HCT116 (cell line): ENCODE data around the gene TEKT3.

Experiments
- CBX3 ChIP-seq: IDR thresholded peaks from 2 replicates; pipeline ENCODE4 v1.6.1; 2012; ENCODE audit warnings: low read depth
- CEBPB ChIP-seq: IDR thresholded peaks from 2 replicates; pipeline ENCODE4 v1.6.1; 2012; ENCODE audit warnings: low read depth
- CTCF ChIP-seq, 3 experiments: fragments of 200-600 bp in 1 of 3; sonication (generic) in 1 of 3; IDR thresholded peaks in 2 of 3; conservative IDR thresholded peaks in 1 of 3; 2 replicates each; pipeline ENCODE4 v1.5.1; 2012 to 2017; ENCODE audit warnings: low read depth in 2 of 3, low read length in 2 of 3, antibody characterized with exemption in 1 of 3, borderline replicate concordance in 1 of 3, control low read depth in 1 of 3, mild to moderate bottlenecking in 1 of 3, mixed read lengths in 1 of 3, mixed run types in 1 of 3, moderate library complexity in 1 of 3; ENCODE audit not compliant: insufficient read depth in 1 of 3
- EGR1 ChIP-seq: IDR thresholded peaks from 2 replicates; pipeline ENCODE4 v1.6.1; 2012; ENCODE audit warnings: low read depth
- ELF1 ChIP-seq: IDR thresholded peaks from 2 replicates; pipeline ENCODE4 v1.6.1; 2012; ENCODE audit warnings: low read depth, borderline replicate concordance
- EZH2 ChIP-seq: fragments of 200-600 bp; sonication (generic); IDR thresholded peaks from 2 replicates; pipeline ENCODE4 v1.6.1; 2017; ENCODE audit warnings: antibody characterized with exemption, mixed run types
- EZH2phosphoT487 ChIP-seq: fragments of 200-600 bp; IDR thresholded peaks from 2 replicates; pipeline ENCODE4 v1.6.1; 2018; ENCODE audit warnings: antibody characterized with exemption, borderline replicate concordance
- FOSL1 ChIP-seq: IDR thresholded peaks from 2 replicates; pipeline ENCODE4 v1.6.1; 2012; ENCODE audit warnings: low read depth
- POLR2A ChIP-seq: IDR thresholded peaks from 2 replicates; pipeline ENCODE4 v1.7.0; 2011; ENCODE audit warnings: borderline replicate concordance; ENCODE audit not compliant: insufficient read depth, insufficient read length; ENCODE audit errors: extremely low read depth
- POLR2AphosphoS5 ChIP-seq: IDR thresholded peaks from 2 replicates; pipeline ENCODE4 v1.6.1; 2011; ENCODE audit warnings: mild to moderate bottlenecking, low read depth, low read length, moderate library complexity
- SP1 ChIP-seq: IDR thresholded peaks from 2 replicates; pipeline ENCODE4 v1.6.1; 2012; ENCODE audit warnings: low read depth
- SRF ChIP-seq: IDR thresholded peaks from 2 replicates; pipeline ENCODE4 v1.6.1; 2012; ENCODE audit warnings: low read depth
- TF ChIP-seq, protein P1 (sequence below): IDR thresholded peaks from 2 replicates; pipeline ENCODE4 v1.6.1; 2012; ENCODE audit warnings: low read depth

DNA sequence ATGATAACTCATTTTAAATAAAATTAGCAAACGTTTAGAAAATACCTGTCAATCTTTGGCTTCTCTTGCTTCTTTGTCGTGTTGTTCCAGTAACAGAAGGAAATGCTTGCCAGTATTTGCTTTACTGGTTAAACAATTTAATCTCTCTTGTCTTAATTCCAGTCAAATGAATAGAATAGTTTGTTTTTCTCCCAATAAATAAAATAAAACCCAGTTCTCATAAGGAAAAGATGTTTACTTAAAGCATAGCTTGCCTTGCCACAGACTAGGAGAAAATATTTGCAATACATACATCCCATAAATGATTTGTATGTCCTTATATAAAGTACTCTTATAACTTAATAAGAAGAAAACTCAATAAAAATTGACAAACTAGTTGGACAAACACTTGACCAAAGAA, 43.9 kb upstream of the TEKT3 start:
- TF ChIP-seq CTCF (IDR thresholded peaks at IDR 0.05 in 2 of 3, conservative IDR thresholded peaks at IDR 0.05 in 1 of 3; ENCODE audit: borderline replicate concordance in 1 of 3, insufficient read depth in 1 of 3, low read depth in 2 of 3, low read length in 2 of 3) (no peak), SP1 (no peak), POLR2A (no peak), POLR2AphosphoS5 (no peak), EZH2 (no peak), FOSL1 (no peak), ELF1 (no peak), EGR1 (no peak), SRF (no peak), CEBPB (no peak), CBX3 (no peak), EZH2phosphoT487 (no peak)
- TF ChIP-seq, protein P1, sequence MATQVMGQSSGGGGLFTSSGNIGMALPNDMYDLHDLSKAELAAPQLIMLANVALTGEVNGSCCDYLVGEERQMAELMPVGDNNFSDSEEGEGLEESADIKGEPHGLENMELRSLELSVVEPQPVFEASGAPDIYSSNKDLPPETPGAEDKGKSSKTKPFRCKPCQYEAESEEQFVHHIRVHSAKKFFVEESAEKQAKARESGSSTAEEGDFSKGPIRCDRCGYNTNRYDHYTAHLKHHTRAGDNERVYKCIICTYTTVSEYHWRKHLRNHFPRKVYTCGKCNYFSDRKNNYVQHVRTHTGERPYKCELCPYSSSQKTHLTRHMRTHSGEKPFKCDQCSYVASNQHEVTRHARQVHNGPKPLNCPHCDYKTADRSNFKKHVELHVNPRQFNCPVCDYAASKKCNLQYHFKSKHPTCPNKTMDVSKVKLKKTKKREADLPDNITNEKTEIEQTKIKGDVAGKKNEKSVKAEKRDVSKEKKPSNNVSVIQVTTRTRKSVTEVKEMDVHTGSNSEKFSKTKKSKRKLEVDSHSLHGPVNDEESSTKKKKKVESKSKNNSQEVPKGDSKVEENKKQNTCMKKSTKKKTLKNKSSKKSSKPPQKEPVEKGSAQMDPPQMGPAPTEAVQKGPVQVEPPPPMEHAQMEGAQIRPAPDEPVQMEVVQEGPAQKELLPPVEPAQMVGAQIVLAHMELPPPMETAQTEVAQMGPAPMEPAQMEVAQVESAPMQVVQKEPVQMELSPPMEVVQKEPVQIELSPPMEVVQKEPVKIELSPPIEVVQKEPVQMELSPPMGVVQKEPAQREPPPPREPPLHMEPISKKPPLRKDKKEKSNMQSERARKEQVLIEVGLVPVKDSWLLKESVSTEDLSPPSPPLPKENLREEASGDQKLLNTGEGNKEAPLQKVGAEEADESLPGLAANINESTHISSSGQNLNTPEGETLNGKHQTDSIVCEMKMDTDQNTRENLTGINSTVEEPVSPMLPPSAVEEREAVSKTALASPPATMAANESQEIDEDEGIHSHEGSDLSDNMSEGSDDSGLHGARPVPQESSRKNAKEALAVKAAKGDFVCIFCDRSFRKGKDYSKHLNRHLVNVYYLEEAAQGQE, result no peak
